GM13977 (cell line): ENCODE results near the gene PSME3IP1.

ENCODE experiments used
- DNase-seq: peaks from one replicate; pipeline ENCODE4 v3.0.0; 2012; ENCODE audit warnings: low spot score
- in situ Hi-C: fragments of 300-500 bp; cut with MboI; formaldehyde crosslinking; loops from one replicate; pipeline ENCODE4 v1.12.0; 2022; ENCODE audit warnings: low sequenced_read_pairs, low pct_unique_long_range_greater_than_20kb, mixed read lengths, inconsistent platforms; ENCODE audit not compliant: unreplicated experiment
- TF ChIP-seq, protein P1 (sequence below): IDR thresholded peaks from 2 replicates; pipeline ENCODE4 v1.5.1; 2012; ENCODE audit warnings: mild to moderate bottlenecking, control low read depth; ENCODE audit not compliant: insufficient read depth; ENCODE audit errors: extremely low read depth, missing control alignments

The PSME3IP1 gene

DNA sequence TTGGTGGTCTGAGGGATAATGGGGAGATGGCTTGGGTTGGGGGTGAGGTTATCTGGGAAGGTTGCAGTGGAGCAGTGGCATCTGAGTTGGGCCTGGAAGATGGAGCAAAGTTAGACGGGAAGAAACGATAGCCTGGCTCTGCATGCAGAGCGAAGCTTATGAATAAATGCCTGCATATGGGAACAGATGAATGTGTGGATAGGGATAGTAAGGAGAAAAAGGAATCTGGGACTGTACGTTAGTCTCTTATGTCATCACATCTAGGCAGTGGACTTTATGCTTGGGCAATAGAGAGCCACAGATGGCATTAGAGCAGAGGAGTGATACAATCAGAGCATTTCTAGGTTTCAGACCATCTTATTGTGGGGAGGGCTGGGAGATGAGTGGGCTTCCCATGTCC, 60.5 kb downstream of the PSME3IP1 start:
- in situ Hi-C loops, result no loop called here
- TF ChIP-seq, protein P1, sequence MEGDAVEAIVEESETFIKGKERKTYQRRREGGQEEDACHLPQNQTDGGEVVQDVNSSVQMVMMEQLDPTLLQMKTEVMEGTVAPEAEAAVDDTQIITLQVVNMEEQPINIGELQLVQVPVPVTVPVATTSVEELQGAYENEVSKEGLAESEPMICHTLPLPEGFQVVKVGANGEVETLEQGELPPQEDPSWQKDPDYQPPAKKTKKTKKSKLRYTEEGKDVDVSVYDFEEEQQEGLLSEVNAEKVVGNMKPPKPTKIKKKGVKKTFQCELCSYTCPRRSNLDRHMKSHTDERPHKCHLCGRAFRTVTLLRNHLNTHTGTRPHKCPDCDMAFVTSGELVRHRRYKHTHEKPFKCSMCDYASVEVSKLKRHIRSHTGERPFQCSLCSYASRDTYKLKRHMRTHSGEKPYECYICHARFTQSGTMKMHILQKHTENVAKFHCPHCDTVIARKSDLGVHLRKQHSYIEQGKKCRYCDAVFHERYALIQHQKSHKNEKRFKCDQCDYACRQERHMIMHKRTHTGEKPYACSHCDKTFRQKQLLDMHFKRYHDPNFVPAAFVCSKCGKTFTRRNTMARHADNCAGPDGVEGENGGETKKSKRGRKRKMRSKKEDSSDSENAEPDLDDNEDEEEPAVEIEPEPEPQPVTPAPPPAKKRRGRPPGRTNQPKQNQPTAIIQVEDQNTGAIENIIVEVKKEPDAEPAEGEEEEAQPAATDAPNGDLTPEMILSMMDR, result no peak
- no peak for DNase-seq

GRCh38 chr16:57123974-57124674, 61.7 kb downstream of the PSME3IP1 start:
- TF ChIP-seq, protein P1, result no peak
- no peak for DNase-seq
- in situ Hi-C loops, result no loop called here

DNA sequence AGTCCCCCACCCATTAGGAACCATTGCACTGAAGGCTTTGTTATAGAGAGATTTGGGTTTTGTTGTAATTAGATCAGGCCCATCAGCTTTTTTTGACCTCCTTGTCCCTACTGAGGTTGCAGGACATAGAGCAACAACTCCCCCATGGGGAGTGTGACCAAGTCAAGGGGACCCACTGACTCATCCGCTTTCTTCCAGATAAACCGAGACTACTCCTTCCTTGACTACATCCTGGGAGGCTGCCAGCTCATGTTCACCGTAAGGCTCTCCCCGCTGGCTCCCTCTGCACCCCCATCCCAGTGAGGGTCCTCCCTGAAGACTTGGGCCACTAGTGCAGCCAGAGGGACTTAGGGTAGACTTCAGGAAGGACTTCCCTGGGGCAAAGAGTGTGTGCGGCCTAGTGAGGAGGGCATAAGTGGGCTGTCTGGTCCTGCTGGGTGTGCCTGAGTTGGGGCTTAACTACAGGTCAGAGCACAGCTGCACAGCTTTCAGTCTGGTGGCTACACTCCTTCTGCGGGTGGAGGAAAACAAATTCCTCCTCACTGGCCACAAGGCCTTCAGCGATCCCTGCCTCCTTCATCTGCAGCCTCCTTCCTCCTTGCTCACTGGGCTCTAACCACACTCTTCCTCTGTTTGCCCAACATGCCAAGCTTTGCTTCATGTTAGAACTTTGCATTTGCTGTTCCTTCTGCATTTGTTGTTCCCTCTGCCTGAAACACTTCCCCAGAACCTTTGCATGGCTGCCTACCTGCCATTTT, 62.4 kb downstream of the PSME3IP1 start:
- DNase-seq, result no peak
- in situ Hi-C loops, result no loop called here
- TF ChIP-seq, protein P1, result no peak

GRCh38 chr16:57118461-57119084, 67.3 kb downstream of the PSME3IP1 start:
- TF ChIP-seq, protein P1, result no peak
- DNase-seq, result no peak
- in situ Hi-C loops, result no loop called here

- in situ Hi-C loops, result no loop called here
- TF ChIP-seq, protein P1, result no peak
- DNase-seq, result no peak
Measured at GRCh38 chr16:57115514-57116182, 70.2 kb downstream of the PSME3IP1 start.

- TF ChIP-seq, protein P1, result no peak
- DNase-seq, result no peak
- in situ Hi-C loops, result no loop called here
Measured at GRCh38 chr16:57115168-57115513, 70.7 kb downstream of the PSME3IP1 start.
